EH (cell line): ENCODE measurements around the gene LINGO1.

Experiments used
- DNase-seq: peaks from one replicate; pipeline ENCODE4 v3.0.0-alpha.2; 2015; ENCODE audit warnings: low read depth

The LINGO1 gene

GRCh38 chr15:77595231-77595630 is 37.5 kb downstream of the LINGO1 start:
- DNase-seq: no peak

GRCh38 chr15:77592758-77593157 is 40.0 kb downstream of the LINGO1 start:
- no peak for DNase-seq

GRCh38 chr15:77591968-77592613 is 40.6 kb downstream of the LINGO1 start:
- no peak for DNase-seq

- DNase-seq: no peak
These were observed 42.9 kb downstream of the LINGO1 start for GRCh38 chr15:77589839-77590238.

- DNase-seq: no peak
These were observed 44.6 kb downstream of the LINGO1 start for GRCh38 chr15:77588126-77588525.

GRCh38 chr15:77584691-77585090 is 48.0 kb downstream of the LINGO1 start:
- no peak for DNase-seq

GRCh38 chr15:77584201-77584600 is 48.5 kb downstream of the LINGO1 start:
- DNase-seq: peak; percentile 16

- DNase-seq: no peak
These were observed 49.9 kb downstream of the LINGO1 start for GRCh38 chr15:77582763-77583162.

- DNase-seq: no peak
These were observed 50.7 kb downstream of the LINGO1 start for GRCh38 chr15:77581896-77582569.

- DNase-seq: no peak
These were observed 51.6 kb downstream of the LINGO1 start for GRCh38 chr15:77580996-77581682.

GRCh38 chr15:77579498-77580188 is 53.1 kb downstream of the LINGO1 start:
- DNase-seq: no peak

GRCh38 chr15:77578641-77579372 is 53.9 kb downstream of the LINGO1 start:
- no peak for DNase-seq

GRCh38 chr15:77577366-77577950 is 55.3 kb downstream of the LINGO1 start:
- peak; percentile 11 for DNase-seq

- no peak for DNase-seq
These were observed 56.2 kb downstream of the LINGO1 start for GRCh38 chr15:77576538-77576937.

GRCh38 chr15:77575203-77575934 is 57.3 kb downstream of the LINGO1 start:
- DNase-seq: no peak

- DNase-seq: no peak
These were observed 58.0 kb downstream of the LINGO1 start for GRCh38 chr15:77574521-77575202.

GRCh38 chr15:77573802-77574201 is 58.9 kb downstream of the LINGO1 start:
- DNase-seq: no peak

GRCh38 chr15:77572186-77572585 is 60.5 kb downstream of the LINGO1 start:
- no peak for DNase-seq

GRCh38 chr15:77571741-77572140 is 61.0 kb downstream of the LINGO1 start:
- DNase-seq: no peak

- DNase-seq: no peak
These were observed 61.5 kb downstream of the LINGO1 start for GRCh38 chr15:77571181-77571580.
